Measurements from ENCODE around the gene ZNF460. TPM values are rescaled to one million over a fixed set of nuclear protein-coding genes. Genes with fewer than 3 reads are reported as not detected.
A peak's percentile ranks its signal among the peaks of the same experiment; 100 is the strongest.

ZNF460 gene
- total and polyA plus RNA-seq, 2 of the 4 experiments (the other 2 are of a cell fraction): 3.6 to 55.2 TPM

GRCh38 chr19:57273014-57273413 lies 7.3 kb upstream of the ZNF460 start:
- no CpG with 5 or more reads among the region's 1 CpG for WGBS, 2 experiments (ENCODE audit: extremely low coverage in 2 of 2, insufficient read length in 1 of 2)
- Histone ChIP-seq H4K8ac (ENCODE audit: low read depth in 2 of 2, low read length in 2 of 2) (no peak overlapping the region), H3K23ac (ENCODE audit: low read depth, low read length) (no peak overlapping the region), H3K9me3 (ENCODE audit: control insufficient read depth, insufficient read depth, low read length) (no peaks in the 10 kb centered on the region), H4K91ac (ENCODE audit: insufficient read depth, low read depth, low read length) (no peak overlapping the region), H3K14ac (replicated peaks; ENCODE audit: low read depth, low read length) (no peak overlapping the region), H3K27ac (ENCODE audit: insufficient read depth, low read length) (no peak overlapping the region), H3K4me1 (ENCODE audit: control insufficient read depth, insufficient read depth, low read length) (peaks cover 8% of the 10 kb centered on the region), H2AK5ac (ENCODE audit: low read depth, low read length) (no peak overlapping the region), H3K4me2 (ENCODE audit: low read depth, low read length) (no peak overlapping the region), H3K4me3 (ENCODE audit: insufficient read depth, low read depth, low read length) (no peak overlapping the region), H3K9me1 (ENCODE audit: insufficient read depth, low read length) (0 out of 2 replicates have a peak, but pooled peaks cover 3% of the 10 kb centered on the region), H4K5ac (ENCODE audit: low read depth, low read length) (no peak overlapping the region), H2AK9ac (replicated peaks; ENCODE audit: low read depth, low read length, poor library complexity) (peak overlapping the region; percentile 42), H3K56ac (ENCODE audit: extremely low read depth, insufficient read depth, low read length) (no peak overlapping the region), H2BK5ac (ENCODE audit: low read depth, low read length, poor library complexity, severe bottlenecking) (no peak overlapping the region), H3K27me3 (ENCODE audit: control insufficient read depth, insufficient read depth, low read length) (no peaks in the 10 kb centered on the region), H2AFZ (replicated peaks; ENCODE audit: low read length, poor library complexity) (no peak overlapping the region), H3K79me1 (ENCODE audit: low read depth in 1 of 2, low read length in 2 of 2) (peaks cover 0 to 8% of the 10 kb centered on the region in 2 experiments; a peak in 3 of 4 replicates), H4K20me1 (ENCODE audit: insufficient read depth, low read length) (no peaks in the 10 kb centered on the region), H2BK20ac (ENCODE audit: low read depth, low read length) (no peak overlapping the region), H2BK120ac (ENCODE audit: low read depth, low read length) (no peak overlapping the region), H3K4ac (ENCODE audit: low read depth, low read length) (no peak overlapping the region), H3K9ac (ENCODE audit: low read depth, low read length) (no peak overlapping the region), H3K36me3 (ENCODE audit: control insufficient read depth, insufficient read depth, low read length) (no peaks in the 10 kb centered on the region; the same call in 1 of the 2 replicates), H3K18ac (ENCODE audit: low read depth, low read length) (no peak overlapping the region), H2BK15ac (ENCODE audit: low read depth, low read length) (no peak overlapping the region)
- ATAC-seq (ENCODE audit: low read depth) (no peak), DNase-seq (no peak)
- intact Hi-C loops (cut with micrococcal nuclease) (no loop called here), dilution Hi-C loops (cut with HindIII; ENCODE audit: low sequenced_read_pairs, unreplicated experiment) (no loop called here), in situ Hi-C loops (cut with MboI; ENCODE audit: low sequenced_read_pairs) (no loop called here)
- BruUV-seq (replicated peaks): no TSS peak
- TF ChIP-seq CHD1 (IDR thresholded peaks at IDR 0.05; ENCODE audit: low read depth, low read length): no peak
- TF ChIP-seq SMC3 (IDR thresholded peaks at IDR 0.05; ENCODE audit: low read depth, low read length): no peak
- TF ChIP-seq RCOR1 (IDR thresholded peaks at IDR 0.05; ENCODE audit: insufficient replicate concordance, low read length): no peak
- no peak for TF ChIP-seq MXI1 (IDR thresholded peaks at IDR 0.05; ENCODE audit: borderline replicate concordance, low read depth, low read length)
- TF ChIP-seq ELK1 (IDR thresholded peaks at IDR 0.05; ENCODE audit: borderline replicate concordance, low read depth, low read length): no peak
- TF ChIP-seq MAFK (IDR thresholded peaks at IDR 0.05; ENCODE audit: low read depth, low read length): no peak
- no peak for TF ChIP-seq CEBPB (IDR thresholded peaks at IDR 0.05; ENCODE audit: low read depth, low read length)
- TF ChIP-seq POLR2A (IDR thresholded peaks at IDR 0.05; ENCODE audit: low read depth, low read length): no peak
- TF ChIP-seq CTCF (conservative IDR thresholded peaks at IDR 0.05; ENCODE audit: low read depth, low read length): no peak
- no peak for TF ChIP-seq RAD21 (IDR thresholded peaks at IDR 0.05; ENCODE audit: low read length)
- TF ChIP-seq USF2 (IDR thresholded peaks at IDR 0.05; ENCODE audit: low read depth, low read length): no peak
- TF ChIP-seq NFE2L2 (IDR thresholded peaks at IDR 0.05; ENCODE audit: low read depth, low read length): no peak
- no peak for TF ChIP-seq FOS (IDR thresholded peaks at IDR 0.05; ENCODE audit: low read depth, low read length)
- no peak for TF ChIP-seq RFX5 (IDR thresholded peaks at IDR 0.05; ENCODE audit: low read depth, low read length)
- no peak for TF ChIP-seq MAZ (IDR thresholded peaks at IDR 0.05; ENCODE audit: borderline replicate concordance, low read depth, low read length)
- POLR2A ChIA-PET (ENCODE audit: unreplicated experiment): no interaction called here
- CTCF ChIA-PET: no interaction called here

Measured in IMR-90 (cell line).